ENCODE data around the gene GTF2H3.

Gene GTF2H3

GRCh38 chr12:123645878-123646277, 12.2 kb downstream of the GTF2H3 start:
- no peak for DNase-seq

- no peak for DNase-seq
These were observed 14.8 kb downstream of the GTF2H3 start for GRCh38 chr12:123648401-123648800.

GRCh38 chr12:123654129-123654701, 20.6 kb downstream of the GTF2H3 start:
- no peak for DNase-seq

- DNase-seq, result no peak
These were observed 21.8 kb downstream of the GTF2H3 start for GRCh38 chr12:123655420-123655819.

- DNase-seq, result no peak
These were observed 22.8 kb downstream of the GTF2H3 start for GRCh38 chr12:123656392-123656791.

- no peak for DNase-seq
These were observed 23.6 kb downstream of the GTF2H3 start for GRCh38 chr12:123657211-123657610.

- no peak for DNase-seq
These were observed 26.5 kb downstream of the GTF2H3 start for GRCh38 chr12:123659996-123660727.

- DNase-seq, result no peak
These were observed 34.1 kb downstream of the GTF2H3 start for GRCh38 chr12:123667771-123668170.

- peak; percentile 98 for DNase-seq
These were observed 37.5 kb downstream of the GTF2H3 start, which contains the start of gene TCTN2 for GRCh38 chr12:123670882-123671728. TSS of gene TCTN2 (plus strand) at chr12:123671113. CDS start at chr12:123671241, 128 bp downstream.

- DNase-seq, result no peak
These were observed 38.2 kb downstream of the GTF2H3 start for GRCh38 chr12:123671876-123672275.

- no peak for DNase-seq
These were observed 41.8 kb downstream of the GTF2H3 start for GRCh38 chr12:123675436-123675835.

GRCh38 chr12:123676616-123677320, 43.1 kb downstream of the GTF2H3 start:
- DNase-seq, result no peak

- DNase-seq, result no peak
These were observed 45.4 kb downstream of the GTF2H3 start for GRCh38 chr12:123678981-123679380.

- DNase-seq, result no peak
These were observed 48.0 kb downstream of the GTF2H3 start for GRCh38 chr12:123681605-123682004.

GRCh38 chr12:123683964-123684363, 50.3 kb downstream of the GTF2H3 start:
- DNase-seq, result no peak

GRCh38 chr12:123686636-123687190, 53.1 kb downstream of the GTF2H3 start:
- no peak for DNase-seq

GRCh38 chr12:123690191-123690840, 56.7 kb downstream of the GTF2H3 start:
- DNase-seq, result no peak

GRCh38 chr12:123696207-123696606, 62.6 kb downstream of the GTF2H3 start:
- no peak for DNase-seq

- no peak for DNase-seq
These were observed 63.0 kb downstream of the GTF2H3 start for GRCh38 chr12:123696646-123697045.

GRCh38 chr12:123705935-123706334, 72.3 kb downstream of the GTF2H3 start:
- no peak for DNase-seq

GRCh38 chr12:123707466-123707865, 73.8 kb downstream of the GTF2H3 start:
- no peak for DNase-seq

All from activated effector memory CD4-positive, alpha-beta T cell treated with anti-CD3 and anti-CD28 coated beads, Interleukin-2, amount 50 U/mL, for 16 hours (primary cell).